ENCODE measurements around the gene EIF2S2.

DNA sequence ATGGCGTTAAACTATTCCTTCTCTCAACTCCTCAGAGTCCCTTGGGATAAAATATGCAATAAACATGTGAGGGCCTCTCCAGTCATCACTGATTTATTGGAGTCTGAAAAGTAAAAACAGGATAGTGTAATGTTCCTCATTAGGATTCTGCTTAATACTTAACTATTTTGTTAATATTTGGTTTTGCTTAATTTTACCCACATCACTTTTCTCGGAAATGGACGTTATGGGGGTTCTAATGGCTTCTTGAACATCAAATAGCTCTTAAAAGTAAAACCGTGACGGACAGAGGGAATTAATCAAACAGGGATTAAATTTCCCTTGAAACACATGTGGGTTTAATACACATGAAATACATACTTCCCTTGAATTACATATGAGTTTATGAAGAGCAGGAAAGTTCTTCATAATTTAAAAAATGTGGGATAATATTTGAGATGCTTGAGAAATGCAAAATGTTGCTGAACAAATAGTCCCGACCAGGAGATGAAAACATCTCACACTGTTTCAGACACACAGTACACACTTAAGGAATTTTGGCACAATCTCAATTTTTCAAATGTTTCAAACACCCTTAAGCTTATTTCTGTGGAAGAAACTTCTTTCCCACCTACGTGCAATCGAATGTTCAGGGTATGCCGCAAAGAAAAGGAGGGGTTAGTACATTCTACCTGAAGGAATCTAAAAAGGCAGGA lies 38.4 kb upstream of the EIF2S2 start:
- TF ChIP-seq CTCF (IDR thresholded peaks at IDR 0.05) (no peak), EZH2 (IDR thresholded peaks at IDR 0.05; ENCODE audit: borderline replicate concordance, insufficient read depth, low read depth, low read length, poor library complexity, severe bottlenecking) (no peak)
